ENCODE measurements around the gene PAIP2B. TPM values are rescaled to one million over a fixed set of nuclear protein-coding genes. Genes with fewer than 3 reads are reported as not detected.

Gene PAIP2B
- total and polyA plus RNA-seq, 2 of the 4 experiments (the other 2 are of a cell fraction), result 0.15 to 0.18 TPM

- ChIA-PET CTCF (no interaction called here), POLR2A (ENCODE audit: unreplicated experiment) (no interaction called here)
- no peak overlapping the region for H4K8ac ChIP-seq (ENCODE audit: low read depth in 2 of 2, low read length in 2 of 2)
- no peak for TF ChIP-seq FOS (IDR thresholded peaks at IDR 0.05; ENCODE audit: low read depth, low read length)
- TF ChIP-seq MAFK (IDR thresholded peaks at IDR 0.05; ENCODE audit: low read depth, low read length), result no peak
- H3K27ac ChIP-seq (ENCODE audit: insufficient read depth, low read length), result no peak overlapping the region
- no peak overlapping the region for H3K4me3 ChIP-seq (ENCODE audit: insufficient read depth, low read depth, low read length)
- in situ Hi-C loops (cut with MboI; ENCODE audit: low sequenced_read_pairs), result loop anchor here (10.0 kb wide), 1 partner anchor 353 kb away; no protein-coding TSS in a partner anchor
- H4K20me1 ChIP-seq (ENCODE audit: insufficient read depth, low read length), result 0 out of 2 replicates have a peak, but pooled peaks cover 6% of the 10 kb centered on the region
- no peak overlapping the region for H3K56ac ChIP-seq (ENCODE audit: extremely low read depth, insufficient read depth, low read length)
- intact Hi-C loops (cut with micrococcal nuclease), result no loop called here
- no peak overlapping the region for H3K18ac ChIP-seq (ENCODE audit: low read depth, low read length)
- H2AK9ac ChIP-seq (replicated peaks; ENCODE audit: low read depth, low read length, poor library complexity), result no peak overlapping the region
- peaks cover 6% of the 10 kb centered on the region; the same call in 1 of the 2 replicates for H3K27me3 ChIP-seq (ENCODE audit: control insufficient read depth, insufficient read depth, low read length)
- no peak overlapping the region for H3K9ac ChIP-seq (ENCODE audit: low read depth, low read length)
- H3K36me3 ChIP-seq (ENCODE audit: control insufficient read depth, insufficient read depth, low read length), result peaks cover 23% of the 10 kb centered on the region
- H3K4ac ChIP-seq (ENCODE audit: low read depth, low read length), result no peak overlapping the region
- H3K9me3 ChIP-seq (ENCODE audit: control insufficient read depth, insufficient read depth, low read length), result no peaks in the 10 kb centered on the region
- H3K79me1 ChIP-seq (ENCODE audit: low read depth in 1 of 2, low read length in 2 of 2), result no peaks in the 10 kb centered on the region
- no peak overlapping the region for H4K91ac ChIP-seq (ENCODE audit: insufficient read depth, low read depth, low read length)
- DNase-seq (no peak), ATAC-seq (ENCODE audit: low read depth) (peak; percentile 28)
- H2BK120ac ChIP-seq (ENCODE audit: low read depth, low read length), result no peak overlapping the region
- H2AFZ ChIP-seq (replicated peaks; ENCODE audit: low read length, poor library complexity), result no peak overlapping the region
- H4K5ac ChIP-seq (ENCODE audit: low read depth, low read length), result no peak overlapping the region
- no peak overlapping the region for H2BK15ac ChIP-seq (ENCODE audit: low read depth, low read length)
- BruUV-seq (replicated peaks), result no TSS peak
- 89% methylated on average over 1 of the region's 1 CpG; no CpG with 5 or more reads in 1 of the 2 experiments for WGBS, 2 experiments (ENCODE audit: extremely low coverage in 2 of 2, insufficient read length in 1 of 2)
- no peak overlapping the region for H2BK20ac ChIP-seq (ENCODE audit: low read depth, low read length)
- dilution Hi-C loops (cut with HindIII; ENCODE audit: low sequenced_read_pairs, unreplicated experiment), result no loop called here
- H3K4me1 ChIP-seq (ENCODE audit: control insufficient read depth, insufficient read depth, low read length), result no peaks in the 10 kb centered on the region
- no peak overlapping the region for H3K23ac ChIP-seq (ENCODE audit: low read depth, low read length)
- H3K9me1 ChIP-seq (ENCODE audit: insufficient read depth, low read length), result no peaks in the 10 kb centered on the region
- H2BK5ac ChIP-seq (ENCODE audit: low read depth, low read length, poor library complexity, severe bottlenecking), result no peak overlapping the region
- no peak overlapping the region for H3K14ac ChIP-seq (replicated peaks; ENCODE audit: low read depth, low read length)
- H2AK5ac ChIP-seq (ENCODE audit: low read depth, low read length), result no peak overlapping the region
- no peak overlapping the region for H3K4me2 ChIP-seq (ENCODE audit: low read depth, low read length)
Measured at GRCh38 chr2:71151620-71152019, 75.3 kb downstream of the PAIP2B start.

Data from IMR-90 (cell line).